Stimulated activated CD4-positive, alpha-beta T cell treated with anti-CD3 and anti-CD28 coated beads, Interleukin-12 subunit alpha, Interleukin-12 subunit beta, amount 100 ng/mL, for 4 hours (primary cell): ENCODE measurements around the gene ST6GALNAC5.

Experiments
- DNase-seq: peaks from one replicate; pipeline ENCODE4 v3.0.0-alpha.2; 2020

The ST6GALNAC5 gene

GRCh38 chr1:77056525-77056924 is 189.2 kb downstream of the ST6GALNAC5 start:
- no peak for DNase-seq

- no peak for DNase-seq
These were observed 190.8 kb downstream of the ST6GALNAC5 start for GRCh38 chr1:77057994-77058585.

GRCh38 chr1:77060000-77060399 is 192.7 kb downstream of the ST6GALNAC5 start:
- DNase-seq: no peak

GRCh38 chr1:77061162-77061561 is 193.9 kb downstream of the ST6GALNAC5 start:
- no peak for DNase-seq

- no peak for DNase-seq
These were observed 195.8 kb downstream of the ST6GALNAC5 start for GRCh38 chr1:77063118-77063517.

GRCh38 chr1:77064246-77064645 is 197.0 kb downstream of the ST6GALNAC5 start:
- DNase-seq: no peak

GRCh38 chr1:77065693-77066342 is 198.5 kb downstream of the ST6GALNAC5 start:
- no peak for DNase-seq

- DNase-seq: no peak
These were observed 200.7 kb downstream of the ST6GALNAC5 start for GRCh38 chr1:77068013-77068412.

GRCh38 chr1:77076759-77077158 is 209.5 kb downstream of the ST6GALNAC5 start:
- DNase-seq: no peak

GRCh38 chr1:77081834-77082233 is 214.6 kb downstream of the ST6GALNAC5 start:
- no peak for DNase-seq

GRCh38 chr1:77084457-77084856 is 217.2 kb downstream of the ST6GALNAC5 start:
- no peak for DNase-seq

GRCh38 chr1:77085109-77085508 is 217.8 kb downstream of the ST6GALNAC5 start:
- DNase-seq: no peak

GRCh38 chr1:77089756-77090155 is 222.5 kb downstream of the ST6GALNAC5 start:
- no peak for DNase-seq

- DNase-seq: no peak
These were observed 228.0 kb downstream of the ST6GALNAC5 start for GRCh38 chr1:77095236-77095635.

- DNase-seq: no peak
These were observed 229.4 kb downstream of the ST6GALNAC5 start for GRCh38 chr1:77096496-77097255.

- DNase-seq: no peak
These were observed 233.6 kb downstream of the ST6GALNAC5 start for GRCh38 chr1:77100875-77101274.

- DNase-seq: no peak
These were observed 236.2 kb downstream of the ST6GALNAC5 start for GRCh38 chr1:77103486-77103885.

- DNase-seq: no peak
These were observed 237.4 kb downstream of the ST6GALNAC5 start for GRCh38 chr1:77104672-77105071.
